ENCODE measurements around the gene KDR. TPM values are rescaled to one million over a fixed set of nuclear protein-coding genes. Genes with fewer than 3 reads are reported as not detected.

The KDR gene
- total RNA-seq, 4 donors from 2014 or later, result 24.7 to 66.9 (median 33.4) TPM

DNA sequence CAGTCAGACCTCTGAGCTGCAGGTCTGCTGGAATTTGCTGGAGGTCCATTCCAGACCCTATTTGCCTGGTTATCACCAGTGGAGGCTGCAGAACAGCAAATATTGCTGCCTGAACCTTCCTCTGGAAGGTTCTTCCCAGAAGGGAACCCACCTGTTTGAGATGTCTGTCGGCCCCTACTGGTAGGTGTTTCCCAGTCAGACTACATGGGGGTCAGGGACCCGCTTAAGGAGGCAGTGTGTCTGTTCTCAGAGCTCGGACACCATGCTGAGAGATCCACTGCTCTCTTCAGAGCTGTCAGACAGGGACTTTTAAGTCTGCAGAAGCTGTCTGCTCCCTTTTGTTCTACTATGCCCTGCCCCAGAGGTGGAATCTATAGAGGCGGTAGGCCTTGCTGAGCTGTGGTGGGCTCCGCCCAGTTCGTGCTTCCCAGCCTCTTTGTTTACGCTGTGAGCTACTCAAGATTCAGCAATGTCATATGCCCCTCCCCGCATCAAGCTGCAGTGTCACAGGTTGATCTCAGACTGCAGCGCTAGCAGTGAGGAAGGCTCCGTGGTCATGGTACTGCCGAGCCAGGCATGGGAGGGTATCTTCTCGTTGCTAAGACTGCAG is 44.1 kb upstream of the KDR start:
- Histone ChIP-seq H3K27me3 (no peaks in the 10 kb centered on the region), H3K36me3 (no peaks in the 10 kb centered on the region), H3K9me3 (no peaks in the 10 kb centered on the region), H3K27ac (no peak overlapping the region), H3K4me1 (no peaks in the 10 kb centered on the region), H3K4me3 (no peak overlapping the region)
- TF ChIP-seq, protein P1, sequence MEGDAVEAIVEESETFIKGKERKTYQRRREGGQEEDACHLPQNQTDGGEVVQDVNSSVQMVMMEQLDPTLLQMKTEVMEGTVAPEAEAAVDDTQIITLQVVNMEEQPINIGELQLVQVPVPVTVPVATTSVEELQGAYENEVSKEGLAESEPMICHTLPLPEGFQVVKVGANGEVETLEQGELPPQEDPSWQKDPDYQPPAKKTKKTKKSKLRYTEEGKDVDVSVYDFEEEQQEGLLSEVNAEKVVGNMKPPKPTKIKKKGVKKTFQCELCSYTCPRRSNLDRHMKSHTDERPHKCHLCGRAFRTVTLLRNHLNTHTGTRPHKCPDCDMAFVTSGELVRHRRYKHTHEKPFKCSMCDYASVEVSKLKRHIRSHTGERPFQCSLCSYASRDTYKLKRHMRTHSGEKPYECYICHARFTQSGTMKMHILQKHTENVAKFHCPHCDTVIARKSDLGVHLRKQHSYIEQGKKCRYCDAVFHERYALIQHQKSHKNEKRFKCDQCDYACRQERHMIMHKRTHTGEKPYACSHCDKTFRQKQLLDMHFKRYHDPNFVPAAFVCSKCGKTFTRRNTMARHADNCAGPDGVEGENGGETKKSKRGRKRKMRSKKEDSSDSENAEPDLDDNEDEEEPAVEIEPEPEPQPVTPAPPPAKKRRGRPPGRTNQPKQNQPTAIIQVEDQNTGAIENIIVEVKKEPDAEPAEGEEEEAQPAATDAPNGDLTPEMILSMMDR (IDR thresholded peaks at IDR 0.05), result no peak
- TF ChIP-seq POLR2AphosphoS5 (IDR thresholded peaks at IDR 0.05), result no peak
- no peak for TF ChIP-seq POLR2A (IDR thresholded peaks at IDR 0.05)
- TF ChIP-seq EP300 (IDR thresholded peaks at IDR 0.05), result no peak
- WGBS, 2 donors (ENCODE audit: low coverage in 1 of 2), result 0 to 61% methylated on average over 1 to 5 of the region's 12 CpGs
- no peak for ATAC-seq

DNA sequence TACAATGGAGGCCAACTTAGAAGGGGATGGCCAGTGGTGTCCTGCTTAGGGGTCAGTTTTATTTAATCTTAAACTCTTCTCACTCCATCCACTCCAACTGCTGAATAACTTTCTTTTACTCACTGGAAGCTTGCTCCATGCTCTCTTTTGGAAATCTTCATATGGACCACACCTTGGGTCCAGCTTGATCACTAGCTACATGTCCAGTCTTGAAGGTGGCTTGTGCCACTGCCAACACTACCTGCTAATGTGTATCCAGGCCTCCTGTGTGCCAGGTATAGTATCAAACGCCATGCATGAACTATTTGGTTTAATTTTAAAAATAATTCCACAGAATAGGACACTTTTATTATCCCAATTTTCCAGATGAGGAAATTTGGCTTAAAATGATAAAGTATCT is 37.0 kb upstream of the KDR start:
- TF ChIP-seq POLR2AphosphoS5 (IDR thresholded peaks at IDR 0.05), result no peak
- TF ChIP-seq POLR2A (IDR thresholded peaks at IDR 0.05), result no peak
- no peak for TF ChIP-seq EP300 (IDR thresholded peaks at IDR 0.05)
- peaks cover 0 to 7% (median 0%) of the 10 kb centered on the region in 3 donors for H3K4me1 ChIP-seq
- 69 to 88% methylated on average over 1 of the region's 1 CpG for WGBS, 2 donors (ENCODE audit: low coverage in 1 of 2)
- no peak for ATAC-seq
- no peaks in the 10 kb centered on the region for H3K36me3 ChIP-seq
- H3K9me3 ChIP-seq, result no peaks in the 10 kb centered on the region
- H3K27me3 ChIP-seq, result peaks cover 9% of the 10 kb centered on the region
- no peak overlapping the region for H3K27ac ChIP-seq
- H3K4me3 ChIP-seq, result no peak overlapping the region

DNA sequence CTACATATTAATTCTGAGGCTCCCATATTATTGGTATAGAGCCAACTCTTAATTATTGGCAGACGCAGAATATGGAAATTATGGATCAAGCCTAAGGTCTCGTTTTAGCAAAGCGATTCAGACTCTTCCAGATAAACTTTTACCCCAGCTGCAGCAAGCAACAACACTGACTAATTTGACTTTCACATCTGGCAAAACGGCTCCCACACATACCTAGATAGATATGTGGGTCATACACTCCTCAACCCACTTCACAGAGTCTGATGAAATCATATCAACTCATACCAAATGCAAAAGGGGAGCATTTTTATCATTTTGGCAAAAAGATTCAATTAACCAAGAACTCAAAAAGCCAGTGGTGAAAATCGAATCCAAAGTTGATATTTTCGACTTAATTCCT is 36.3 kb upstream of the KDR start:
- Histone ChIP-seq H3K36me3 (no peaks in the 10 kb centered on the region), H3K4me3 (no peak overlapping the region), H3K9me3 (no peaks in the 10 kb centered on the region), H3K4me1 (peaks cover 0 to 7% (median 0%) of the 10 kb centered on the region in 3 donors), H3K27me3 (peaks cover 10% of the 10 kb centered on the region), H3K27ac (no peak overlapping the region)
- 72 to 77% methylated on average over 6 of the region's 6 CpGs for WGBS, 2 donors (ENCODE audit: low coverage in 1 of 2)
- TF ChIP-seq, protein P1 (IDR thresholded peaks at IDR 0.05), result no peak
- no peak for ATAC-seq

DNA sequence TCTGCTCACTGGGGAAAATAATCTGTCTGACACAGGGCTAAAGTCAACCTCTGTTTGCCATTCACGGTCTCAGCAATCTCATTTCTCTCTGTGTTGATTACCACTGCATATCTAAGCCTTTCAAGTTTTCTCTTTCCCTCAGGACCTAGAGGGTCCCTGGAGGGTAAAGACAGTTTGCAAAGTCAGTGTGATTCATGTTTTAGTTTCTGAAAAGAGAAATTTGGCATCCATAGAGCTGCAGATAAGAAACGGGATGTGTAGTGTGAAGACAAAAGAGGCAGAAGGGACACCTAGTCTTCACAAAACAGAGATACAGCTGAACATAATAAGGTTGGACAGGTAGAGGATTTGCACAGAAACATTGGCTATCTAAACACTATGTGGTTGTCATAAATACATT is 34.5 kb upstream of the KDR start:
- H3K4me1 ChIP-seq, result peaks cover 0 to 7% (median 0%) of the 10 kb centered on the region in 3 donors
- no peak for TF ChIP-seq EP300 (IDR thresholded peaks at IDR 0.05)
- TF ChIP-seq, protein P1 (IDR thresholded peaks at IDR 0.05), result no peak
- TF ChIP-seq POLR2A (IDR thresholded peaks at IDR 0.05), result no peak
- no peak for TF ChIP-seq POLR2AphosphoS5 (IDR thresholded peaks at IDR 0.05)
- WGBS, 2 donors (ENCODE audit: low coverage in 1 of 2), result 26% methylated on average over 2 of the region's 2 CpGs; no CpG with 5 or more reads in 1 of the 2 donors
- H3K4me3 ChIP-seq, result no peak overlapping the region
- H3K27ac ChIP-seq, result no peak overlapping the region
- H3K27me3 ChIP-seq, result peaks cover 10% of the 10 kb centered on the region
- no peak for ATAC-seq
- H3K9me3 ChIP-seq, result no peaks in the 10 kb centered on the region
- H3K36me3 ChIP-seq, result no peaks in the 10 kb centered on the region

DNA sequence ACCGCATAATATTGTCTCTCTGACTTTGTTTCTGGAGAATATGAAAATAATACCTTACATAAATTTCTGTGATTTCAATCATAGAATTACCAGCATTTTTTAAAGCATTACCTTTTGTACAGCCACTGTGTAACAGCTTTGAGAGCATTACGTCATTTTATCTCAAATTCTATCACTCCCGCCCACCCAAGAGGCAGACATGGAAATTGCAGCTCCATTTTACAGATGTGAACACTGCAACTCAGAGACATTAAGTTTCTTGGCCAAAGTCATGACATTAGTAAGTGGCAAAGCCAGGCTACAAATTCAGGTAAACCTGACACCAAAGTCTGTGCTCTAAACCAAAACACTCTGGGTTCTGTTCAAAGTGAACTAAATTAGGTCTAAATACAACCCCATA is 33.6 kb upstream of the KDR start:
- no peaks in the 10 kb centered on the region for H3K9me3 ChIP-seq
- ATAC-seq, result no peak
- peaks cover 10% of the 10 kb centered on the region for H3K27me3 ChIP-seq
- no peaks in the 10 kb centered on the region for H3K36me3 ChIP-seq
- no peak overlapping the region for H3K27ac ChIP-seq
- 77 to 93% methylated on average over 2 to 3 of the region's 3 CpGs for WGBS, 2 donors (ENCODE audit: low coverage in 1 of 2)
- no peak overlapping the region for H3K4me3 ChIP-seq
- peaks cover 0 to 7% (median 0%) of the 10 kb centered on the region in 3 donors for H3K4me1 ChIP-seq
- TF ChIP-seq POLR2A (IDR thresholded peaks at IDR 0.05) (no peak), EP300 (IDR thresholded peaks at IDR 0.05) (no peak)
- TF ChIP-seq, protein P1 (IDR thresholded peaks at IDR 0.05), result no peak

Measured in gastroesophageal sphincter (tissue), 4 donors.